ENCODE measurements around the gene PRR14L. TPM values are rescaled to one million over a fixed set of nuclear protein-coding genes. Genes with fewer than 3 reads are reported as not detected.

Gene PRR14L
- total RNA-seq, 1 experiment from 2014 or later = 138 TPM

GRCh38 chr22:31692186-31692886 is 57.6 kb downstream of the PRR14L start:
- no peak overlapping the region for H2AK5ac ChIP-seq (ENCODE audit: insufficient read length, low read length)
- H3K9ac ChIP-seq (ENCODE audit: extremely low read depth, insufficient read length, low read length) = no peak overlapping the region
- no peak overlapping the region for H3K4me2 ChIP-seq (ENCODE audit: insufficient read depth, insufficient read length, low read length)
- no peak overlapping the region for H3K4me3 Mint-ChIP-seq
- H4K91ac ChIP-seq (ENCODE audit: insufficient read length, low read depth, low read length) = no peak overlapping the region
- H3K27me3 ChIP-seq (ENCODE audit: insufficient read depth, low read length) = no peaks in the 10 kb centered on the region
- H3K4ac ChIP-seq (ENCODE audit: low read depth, low read length) = no peak overlapping the region
- H4K8ac ChIP-seq (replicated peaks; ENCODE audit: insufficient read length, low read depth, low read length) = no peak overlapping the region
- no peak overlapping the region for H3K18ac ChIP-seq (ENCODE audit: insufficient read length, low read depth, low read length)
- no peak overlapping the region for H2BK20ac ChIP-seq (ENCODE audit: low read depth, low read length, poor library complexity, severe bottlenecking)
- no peak overlapping the region for H3K14ac ChIP-seq (ENCODE audit: insufficient read depth, low read length)
- H4K20me1 ChIP-seq (ENCODE audit: control insufficient read depth, insufficient read depth, insufficient read length) = no peaks in the 10 kb centered on the region
- no peak overlapping the region for H3T11ph ChIP-seq (ENCODE audit: low read length)
- no peaks in the 10 kb centered on the region for H3K27me3 Mint-ChIP-seq (ENCODE audit: low read depth)
- H3K23me2 ChIP-seq (ENCODE audit: insufficient read length, low read depth, low read length, poor library complexity, severe bottlenecking) = no peaks in the 10 kb centered on the region
- peaks cover 35 to 83% (median 81%) of the 10 kb centered on the region in 3 experiments for H3K36me3 Mint-ChIP-seq (ENCODE audit: insufficient read depth in 1 of 3, low read depth in 3 of 3)
- H2BK5ac ChIP-seq (ENCODE audit: insufficient read length, low read length) = no peak overlapping the region
- H3K9me3 Mint-ChIP-seq = no peaks in the 10 kb centered on the region
- H4K5ac ChIP-seq (ENCODE audit: insufficient read length, low read depth, low read length) = no peak overlapping the region
- no CpG with 5 or more reads among the region's 1 CpG for WGBS (ENCODE audit: extremely low coverage, insufficient read length, low lambda C conversion rate)
- H3K23ac ChIP-seq (ENCODE audit: insufficient read length, low read depth, low read length) = no peak overlapping the region
- DNase-seq = no peak
- TF ChIP-seq CTCF (conservative IDR thresholded peaks at IDR 0.05) = no peak
- no peak overlapping the region for H2BK15ac ChIP-seq (ENCODE audit: low read depth, low read length)
- H2AFZ ChIP-seq (ENCODE audit: low read length) = no peak overlapping the region
- no peak overlapping the region for H3K56ac ChIP-seq (ENCODE audit: insufficient read length, low read depth, low read length)
- H2BK120ac ChIP-seq (ENCODE audit: low read depth, low read length, poor library complexity, severe bottlenecking) = no peak overlapping the region
- no peak overlapping the region for H2BK12ac ChIP-seq (ENCODE audit: insufficient read length, low read depth, low read length)
- no peaks in the 10 kb centered on the region for H3K4me1 ChIP-seq (ENCODE audit: insufficient read depth, low read length)
- H3K9me3 ChIP-seq (ENCODE audit: control insufficient read depth, low read depth, low read length) = no peaks in the 10 kb centered on the region
- no peak overlapping the region for H3K27ac Mint-ChIP-seq
- no peaks in the 10 kb centered on the region for H3K79me1 ChIP-seq (ENCODE audit: insufficient read depth, low read depth, low read length, poor library complexity, severe bottlenecking)
- H3K79me2 ChIP-seq (ENCODE audit: insufficient read depth, low read length) = no peaks in the 10 kb centered on the region
- H3K4me1 Mint-ChIP-seq = no peaks in the 10 kb centered on the region
- no peak overlapping the region for H3K27ac ChIP-seq (ENCODE audit: insufficient read length, low read depth, low read length)
